ENCODE results near the gene UNC5B. TPM values are rescaled to one million over a fixed set of nuclear protein-coding genes. Genes with fewer than 3 reads are reported as not detected.

UNC5B gene
- polyA plus RNA-seq, 3 donors, result 0.04 to 0.72 TPM; not detected in 1

- intact Hi-C loops (cut with micrococcal nuclease), result no loop called here
- peaks cover 0 to 5% (median 1%) of the 10 kb centered on the region in 3 donors for H3K27me3 Mint-ChIP-seq (ENCODE audit: low read depth in 3 of 3)
- H4K20me1 ChIP-seq (ENCODE audit: insufficient read depth, low read length), result no peaks in the 10 kb centered on the region
- no peak overlapping the region for H3K4me3 Mint-ChIP-seq
- 77% methylated on average over 12 of the region's 13 CpGs for WGBS (ENCODE audit: insufficient coverage)
- no peak overlapping the region for H3K4me3 ChIP-seq (replicated peaks in 1 of 3; ENCODE audit: low read depth in 2 of 3, low read length in 3 of 3)
- H3K27ac ChIP-seq (ENCODE audit: low read depth in 1 of 2, low read length in 2 of 2), result no peak overlapping the region
- no peak overlapping the region for H3K9ac ChIP-seq (ENCODE audit: insufficient read depth, low read length, poor library complexity, severe bottlenecking)
- no peaks in the 10 kb centered on the region for H3K4me1 Mint-ChIP-seq
- no peak overlapping the region for H3K4me2 ChIP-seq (replicated peaks; ENCODE audit: extremely low read depth, low read length, poor library complexity, severe bottlenecking)
- TF ChIP-seq, protein P1, sequence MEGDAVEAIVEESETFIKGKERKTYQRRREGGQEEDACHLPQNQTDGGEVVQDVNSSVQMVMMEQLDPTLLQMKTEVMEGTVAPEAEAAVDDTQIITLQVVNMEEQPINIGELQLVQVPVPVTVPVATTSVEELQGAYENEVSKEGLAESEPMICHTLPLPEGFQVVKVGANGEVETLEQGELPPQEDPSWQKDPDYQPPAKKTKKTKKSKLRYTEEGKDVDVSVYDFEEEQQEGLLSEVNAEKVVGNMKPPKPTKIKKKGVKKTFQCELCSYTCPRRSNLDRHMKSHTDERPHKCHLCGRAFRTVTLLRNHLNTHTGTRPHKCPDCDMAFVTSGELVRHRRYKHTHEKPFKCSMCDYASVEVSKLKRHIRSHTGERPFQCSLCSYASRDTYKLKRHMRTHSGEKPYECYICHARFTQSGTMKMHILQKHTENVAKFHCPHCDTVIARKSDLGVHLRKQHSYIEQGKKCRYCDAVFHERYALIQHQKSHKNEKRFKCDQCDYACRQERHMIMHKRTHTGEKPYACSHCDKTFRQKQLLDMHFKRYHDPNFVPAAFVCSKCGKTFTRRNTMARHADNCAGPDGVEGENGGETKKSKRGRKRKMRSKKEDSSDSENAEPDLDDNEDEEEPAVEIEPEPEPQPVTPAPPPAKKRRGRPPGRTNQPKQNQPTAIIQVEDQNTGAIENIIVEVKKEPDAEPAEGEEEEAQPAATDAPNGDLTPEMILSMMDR (IDR thresholded peaks at IDR 0.05), result no peak
- no peak overlapping the region for H2AFZ ChIP-seq (ENCODE audit: insufficient read depth, low read depth, low read length, poor library complexity, severe bottlenecking)
- no peaks in the 10 kb centered on the region for H3K27me3 ChIP-seq (ENCODE audit: control insufficient read depth in 2 of 2, insufficient read depth in 2 of 2, low read length in 2 of 2)
- H3K36me3 ChIP-seq (replicated peaks in 1 of 2; ENCODE audit: control insufficient read depth in 1 of 2, insufficient read depth in 2 of 2, low read length in 2 of 2), result no peaks in the 10 kb centered on the region
- DNase-seq, result no peak
- no peaks in the 10 kb centered on the region for H3K9me3 ChIP-seq (replicated peaks in 1 of 2; ENCODE audit: control insufficient read depth in 1 of 2, insufficient read depth in 1 of 2, low read length in 2 of 2)
- H3K4me1 ChIP-seq (ENCODE audit: control insufficient read depth in 1 of 2, insufficient read depth in 2 of 2, low read length in 2 of 2), result no peaks in the 10 kb centered on the region
- no peaks in the 10 kb centered on the region for H3K9me3 Mint-ChIP-seq
- H3K36me3 Mint-ChIP-seq, result no peaks in the 10 kb centered on the region
- H3K79me2 ChIP-seq (ENCODE audit: insufficient read depth, low read length), result no peaks in the 10 kb centered on the region
- no peak overlapping the region for H3K27ac Mint-ChIP-seq
These were observed 48.4 kb downstream of the UNC5B start for GRCh38 chr10:71260622-71261325.

GRCh38 chr10:71262027-71262426, 49.7 kb downstream of the UNC5B start:
- no peaks in the 10 kb centered on the region for H3K36me3 ChIP-seq (replicated peaks in 1 of 2; ENCODE audit: control insufficient read depth in 1 of 2, insufficient read depth in 2 of 2, low read length in 2 of 2)
- Mint-ChIP-seq H3K9me3 (no peaks in the 10 kb centered on the region), H3K27me3 (ENCODE audit: low read depth in 3 of 3) (peaks cover 0 to 4% (median 0%) of the 10 kb centered on the region in 3 donors), H3K36me3 (no peaks in the 10 kb centered on the region), H3K4me1 (no peaks in the 10 kb centered on the region), H3K4me3 (no peak overlapping the region), H3K27ac (no peak overlapping the region)
- no peaks in the 10 kb centered on the region for H4K20me1 ChIP-seq (ENCODE audit: insufficient read depth, low read length)
- H3K79me2 ChIP-seq (ENCODE audit: insufficient read depth, low read length), result no peaks in the 10 kb centered on the region
- 80% methylated on average over 3 of the region's 8 CpGs for WGBS (ENCODE audit: insufficient coverage)
- no peak overlapping the region for H2AFZ ChIP-seq (ENCODE audit: insufficient read depth, low read depth, low read length, poor library complexity, severe bottlenecking)
- H3K4me1 ChIP-seq (ENCODE audit: control insufficient read depth in 1 of 2, insufficient read depth in 2 of 2, low read length in 2 of 2), result no peaks in the 10 kb centered on the region
- TF ChIP-seq, protein P1 (IDR thresholded peaks at IDR 0.05), result no peak
- intact Hi-C loops (cut with micrococcal nuclease), result no loop called here
- no peaks in the 10 kb centered on the region for H3K27me3 ChIP-seq (ENCODE audit: control insufficient read depth in 2 of 2, insufficient read depth in 2 of 2, low read length in 2 of 2)
- H3K27ac ChIP-seq (ENCODE audit: low read depth in 1 of 2, low read length in 2 of 2), result no peak overlapping the region
- H3K4me2 ChIP-seq (replicated peaks; ENCODE audit: extremely low read depth, low read length, poor library complexity, severe bottlenecking), result no peak overlapping the region
- H3K4me3 ChIP-seq (replicated peaks in 1 of 3; ENCODE audit: low read depth in 2 of 3, low read length in 3 of 3), result no peak overlapping the region
- H3K9ac ChIP-seq (ENCODE audit: insufficient read depth, low read length, poor library complexity, severe bottlenecking), result no peak overlapping the region
- H3K9me3 ChIP-seq (replicated peaks in 1 of 2; ENCODE audit: control insufficient read depth in 1 of 2, insufficient read depth in 1 of 2, low read length in 2 of 2), result no peaks in the 10 kb centered on the region
- no peak for DNase-seq

Data from CD14-positive monocyte (primary cell).